Panc1 (cell line): ENCODE results near the gene MND1. TPM values are rescaled to one million over a fixed set of nuclear protein-coding genes. Genes with fewer than 3 reads are reported as not detected.

Experiments
- ATAC-seq: fragments of 200-7000 bp; cut with Tn5 transposase; 2 replicates; pipeline ENCODE4 v1.9.1; 2020; ENCODE audit warnings: mild to moderate bottlenecking, moderate library complexity
- BruUV-seq: library from RNA; stranded (reverse); fragments of 400-500 nt; replicated peaks from 2 replicates; lab custom pipeline; 2021; lab: Mats Ljungman, UMichigan
- CTCF ChIA-PET: fragments of 300-600 bp; sonication (Branson Sonifier 250); formaldehyde crosslinking; loops from one replicate; lab custom pipeline; 2022; ENCODE audit warnings: antibody characterized with exemption; lab: Charles Lee
- POLR2A ChIA-PET: fragments of 300-600 bp; sonication (Branson Sonifier 250); formaldehyde crosslinking; loops from one replicate; lab custom pipeline; 2022; ENCODE audit warnings: antibody characterized with exemption; lab: Charles Lee
- DNase-seq: peaks from one replicate; pipeline ENCODE4 v3.0.0-alpha.2; 2010; ENCODE audit warnings: low read depth, low spot score
- H3K27ac ChIP-seq: 2 replicates; pipeline ENCODE4 v1.5.1; 2011; ENCODE audit warnings: mild to moderate bottlenecking, low read length, inconsistent platforms
- H3K27me3 ChIP-seq: fragments of 200-500 bp; sonication (Bioruptor generic); 2 replicates; pipeline ENCODE4 v1.6.0; 2014; ENCODE audit warnings: low read length, inconsistent platforms; ENCODE audit not compliant: control insufficient read depth, insufficient read depth
- H3K36me3 ChIP-seq: fragments of 200-500 bp; sonication (Bioruptor generic); 2 replicates; pipeline ENCODE4 v1.5.1; 2014; ENCODE audit warnings: inconsistent platforms, mild to moderate bottlenecking, low read length, moderate library complexity; ENCODE audit not compliant: control insufficient read depth, insufficient read depth
- H3K4me1 ChIP-seq: 2 replicates; pipeline ENCODE4 v1.5.1; 2011; ENCODE audit warnings: inconsistent platforms, mild to moderate bottlenecking, low read length, moderate library complexity; ENCODE audit not compliant: control insufficient read depth, insufficient read depth
- H3K4me3 ChIP-seq, 2 experiments: 2 replicates each; pipeline ENCODE4 v1.5.1; 2011 to 2012; ENCODE audit warnings: low read depth in 2 of 2, low read length in 2 of 2, mild to moderate bottlenecking in 2 of 2, inconsistent platforms in 1 of 2, moderate library complexity in 1 of 2
- H3K9me3 ChIP-seq: fragments of 200-500 bp; sonication (Bioruptor generic); 2 replicates; pipeline ENCODE4 v1.5.1; 2014; ENCODE audit warnings: low read depth, mild to moderate bottlenecking, inconsistent platforms, low read length, moderate library complexity; ENCODE audit not compliant: control insufficient read depth, insufficient read depth
- POLR2AphosphoS5 ChIP-seq: IDR thresholded peaks from 2 replicates; pipeline ENCODE4 v1.6.1; 2012; ENCODE audit warnings: mild to moderate bottlenecking, low read depth, low read length, moderate library complexity
- REST ChIP-seq, 2 experiments: IDR thresholded peaks; 2 replicates each; pipeline ENCODE4 v1.6.1; 2011 to 2012; ENCODE audit warnings: low read depth in 2 of 2, control low read depth in 1 of 2, low read length in 1 of 2, mild to moderate bottlenecking in 1 of 2, moderate library complexity in 1 of 2; ENCODE audit not compliant: insufficient read depth in 1 of 2
- SIN3A ChIP-seq: IDR thresholded peaks from 2 replicates; pipeline ENCODE4 v1.6.1; 2012; ENCODE audit warnings: low read depth, mild to moderate bottlenecking, low read length, moderate library complexity, borderline replicate concordance; ENCODE audit not compliant: insufficient read depth
- TCF7L2 ChIP-seq: IDR thresholded peaks from 2 replicates; pipeline ENCODE4 v1.6.1; 2011; ENCODE audit warnings: mild to moderate bottlenecking, low read depth, low read length, inconsistent platforms
- in situ Hi-C: cut with HindIII; loops from 2 replicates; pipeline ENCODE4 v1.10.0; 2016; ENCODE audit warnings: low sequenced_read_pairs, low pct_unique_long_range_greater_than_20kb
- intact Hi-C: fragments of 100-400 bp; cut with micrococcal nuclease; formaldehyde crosslinking; loops from one replicate; pipeline ENCODE4 v1.10.0; 2022; ENCODE audit not compliant: unreplicated experiment
- total RNA-seq: library from RNA; stranded (reverse); gene quantifications from one replicate; pipeline ENCODE4 v1.2.1, GENCODE V29; 2021; ENCODE audit not compliant: unreplicated experiment
- TF ChIP-seq, protein P1 (sequence below): fragments of 450-650 bp; IDR thresholded peaks from 2 replicates; pipeline ENCODE4 v1.5.1; 2017; ENCODE audit warnings: mild to moderate bottlenecking

MND1 gene
- total RNA-seq, 1 experiment from 2014 or later: 9.4 TPM

DNA sequence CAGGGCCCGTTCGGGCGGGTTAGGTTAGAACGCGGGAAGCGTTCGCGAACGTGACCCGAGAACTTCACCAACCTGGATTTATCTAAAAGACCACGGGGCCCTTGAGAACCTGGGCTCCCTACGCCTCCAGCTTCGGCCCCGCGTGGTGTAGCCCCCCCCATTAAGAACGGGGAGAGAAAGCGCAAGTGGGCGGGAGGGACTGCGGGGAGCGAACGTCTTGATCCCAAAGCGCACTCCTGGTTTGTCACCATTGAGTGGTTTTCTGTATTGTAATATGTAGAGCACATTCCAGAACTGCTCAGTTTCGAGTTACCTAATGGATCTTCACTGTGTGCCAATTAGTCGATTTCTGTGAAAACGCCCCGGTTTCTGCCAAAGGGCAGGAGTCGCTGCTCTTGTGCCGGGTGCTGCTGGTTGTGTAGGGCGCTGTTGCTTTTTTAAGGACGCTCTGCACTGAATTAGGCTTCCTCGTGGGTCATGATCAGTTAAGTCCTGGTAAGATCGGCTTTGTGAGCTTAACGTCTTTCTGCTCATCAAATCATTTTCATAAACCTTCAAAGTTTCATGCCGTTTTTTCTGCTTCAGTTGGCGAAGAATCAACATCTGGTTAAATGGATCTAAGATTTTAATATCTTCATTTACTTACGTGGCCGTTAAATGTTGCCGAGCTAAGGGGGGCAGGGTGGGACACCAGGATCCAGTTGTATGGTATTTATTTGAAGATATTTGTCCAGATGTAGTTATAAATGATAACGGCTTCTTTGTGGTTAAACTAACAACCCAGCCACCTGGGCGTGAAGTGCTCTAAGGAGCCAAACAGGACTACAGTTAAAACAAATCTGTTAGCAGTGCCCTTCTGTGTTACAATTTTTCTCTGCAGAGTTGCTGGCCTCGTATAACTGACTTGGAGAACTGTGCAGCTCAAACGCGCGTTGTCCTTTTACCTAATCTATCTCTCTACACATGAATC is 809 bp downstream of the MND1 start:
- Histone ChIP-seq H3K4me3 (peak overlapping the region; percentile 71 to 77), H3K9me3 (no peaks in the 10 kb centered on the region), H3K4me1 (peaks cover 18% of the 10 kb centered on the region), H3K27me3 (no peaks in the 10 kb centered on the region), H3K36me3 (peaks cover 2% of the 10 kb centered on the region; the same call in 1 of the 2 replicates), H3K27ac (peak overlapping the region; percentile 89)
- intact Hi-C loops (loop anchor here (2.0 to 10.0 kb wide), 2 partner anchors 230 to 400 kb away; no protein-coding TSS in a partner anchor), in situ Hi-C loops (no loop called here)
- ChIA-PET CTCF (interaction anchor here (0.7 kb wide), 1 partner anchor 73 kb away, joined by 4 read pairs; no protein-coding TSS in a partner anchor), POLR2A (no interaction called here)
- DNase-seq: no peak
- no peak for TF ChIP-seq POLR2AphosphoS5
- no peak for TF ChIP-seq TCF7L2
- TF ChIP-seq, protein P1, sequence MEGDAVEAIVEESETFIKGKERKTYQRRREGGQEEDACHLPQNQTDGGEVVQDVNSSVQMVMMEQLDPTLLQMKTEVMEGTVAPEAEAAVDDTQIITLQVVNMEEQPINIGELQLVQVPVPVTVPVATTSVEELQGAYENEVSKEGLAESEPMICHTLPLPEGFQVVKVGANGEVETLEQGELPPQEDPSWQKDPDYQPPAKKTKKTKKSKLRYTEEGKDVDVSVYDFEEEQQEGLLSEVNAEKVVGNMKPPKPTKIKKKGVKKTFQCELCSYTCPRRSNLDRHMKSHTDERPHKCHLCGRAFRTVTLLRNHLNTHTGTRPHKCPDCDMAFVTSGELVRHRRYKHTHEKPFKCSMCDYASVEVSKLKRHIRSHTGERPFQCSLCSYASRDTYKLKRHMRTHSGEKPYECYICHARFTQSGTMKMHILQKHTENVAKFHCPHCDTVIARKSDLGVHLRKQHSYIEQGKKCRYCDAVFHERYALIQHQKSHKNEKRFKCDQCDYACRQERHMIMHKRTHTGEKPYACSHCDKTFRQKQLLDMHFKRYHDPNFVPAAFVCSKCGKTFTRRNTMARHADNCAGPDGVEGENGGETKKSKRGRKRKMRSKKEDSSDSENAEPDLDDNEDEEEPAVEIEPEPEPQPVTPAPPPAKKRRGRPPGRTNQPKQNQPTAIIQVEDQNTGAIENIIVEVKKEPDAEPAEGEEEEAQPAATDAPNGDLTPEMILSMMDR: no peak
- TF ChIP-seq REST (IDR thresholded peaks at IDR 0.05; ENCODE audit: insufficient read depth in 1 of 2, low read depth in 2 of 2, low read length in 1 of 2): no peak
- no peak for TF ChIP-seq SIN3A
- BruUV-seq: TSS peak; percentile 85
- ATAC-seq: peak; percentile 70

- TF ChIP-seq POLR2AphosphoS5: no peak
- TF ChIP-seq SIN3A: no peak
- TF ChIP-seq TCF7L2: no peak
- TF ChIP-seq REST (IDR thresholded peaks at IDR 0.05; ENCODE audit: insufficient read depth in 1 of 2, low read depth in 2 of 2, low read length in 1 of 2): no peak
- TF ChIP-seq, protein P1: no peak
- peak overlapping the region; percentile 89 for H3K27ac ChIP-seq
- ATAC-seq: no peak
- no TSS peak for BruUV-seq
- no peaks in the 10 kb centered on the region for H3K9me3 ChIP-seq
- CTCF ChIA-PET: no interaction called here
- peak overlapping the region; percentile 71 to 77 for H3K4me3 ChIP-seq
- no peak for DNase-seq
- intact Hi-C loops: loop anchor here (10.0 kb wide), 1 partner anchor 399 kb away; no protein-coding TSS in a partner anchor
- H3K27me3 ChIP-seq: no peaks in the 10 kb centered on the region
- peaks cover 2% of the 10 kb centered on the region; the same call in 1 of the 2 replicates for H3K36me3 ChIP-seq
- in situ Hi-C loops: no loop called here
- H3K4me1 ChIP-seq: peaks cover 18% of the 10 kb centered on the region
- POLR2A ChIA-PET: no interaction called here
Measured at GRCh38 chr4:153346031-153346430, 1.5 kb downstream of the MND1 start.
